Astrocyte of the spinal cord (primary cell): ENCODE results near the gene LATS2.

Experiments used
- DNase-seq: peaks from one replicate; pipeline ENCODE4 v3.0.0; 2011; ENCODE audit warnings: low read depth, low spot score
- H3K4me3 ChIP-seq: 2 replicates; pipeline ENCODE4 v1.5.1; 2011; ENCODE audit warnings: low read depth, mild to moderate bottlenecking, low read length, moderate library complexity
- in situ Hi-C: cut with HindIII; loops from 2 replicates; pipeline ENCODE4 v1.10.0; 2017; ENCODE audit warnings: low sequenced_read_pairs
- TF ChIP-seq, protein P1 (sequence below): IDR thresholded peaks from 2 replicates; pipeline ENCODE4 v1.5.1; 2012; ENCODE audit warnings: low read depth, mild to moderate bottlenecking, low read length, inconsistent platforms

Gene LATS2

DNA sequence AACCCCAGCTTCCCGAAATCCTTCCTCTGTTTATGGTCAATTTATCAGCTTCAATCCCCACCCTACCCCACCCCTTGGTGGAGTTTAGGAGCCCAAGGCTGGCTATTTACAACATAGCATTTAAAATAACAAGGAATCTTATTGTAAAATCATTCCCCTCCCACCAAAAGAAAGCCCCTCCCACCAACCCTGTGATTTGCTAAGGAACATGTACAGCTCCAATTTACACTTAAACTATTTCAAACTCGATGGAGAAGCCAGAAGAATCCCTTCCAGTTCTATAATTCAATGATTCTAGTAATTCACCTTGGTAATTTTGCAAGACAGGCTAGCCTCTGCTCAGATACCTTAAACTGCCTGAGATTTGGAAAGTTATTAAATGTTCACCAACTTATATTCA, 3.0 kb downstream of the LATS2 start:
- in situ Hi-C loops: no loop called here
- no peak overlapping the region for H3K4me3 ChIP-seq
- TF ChIP-seq, protein P1, sequence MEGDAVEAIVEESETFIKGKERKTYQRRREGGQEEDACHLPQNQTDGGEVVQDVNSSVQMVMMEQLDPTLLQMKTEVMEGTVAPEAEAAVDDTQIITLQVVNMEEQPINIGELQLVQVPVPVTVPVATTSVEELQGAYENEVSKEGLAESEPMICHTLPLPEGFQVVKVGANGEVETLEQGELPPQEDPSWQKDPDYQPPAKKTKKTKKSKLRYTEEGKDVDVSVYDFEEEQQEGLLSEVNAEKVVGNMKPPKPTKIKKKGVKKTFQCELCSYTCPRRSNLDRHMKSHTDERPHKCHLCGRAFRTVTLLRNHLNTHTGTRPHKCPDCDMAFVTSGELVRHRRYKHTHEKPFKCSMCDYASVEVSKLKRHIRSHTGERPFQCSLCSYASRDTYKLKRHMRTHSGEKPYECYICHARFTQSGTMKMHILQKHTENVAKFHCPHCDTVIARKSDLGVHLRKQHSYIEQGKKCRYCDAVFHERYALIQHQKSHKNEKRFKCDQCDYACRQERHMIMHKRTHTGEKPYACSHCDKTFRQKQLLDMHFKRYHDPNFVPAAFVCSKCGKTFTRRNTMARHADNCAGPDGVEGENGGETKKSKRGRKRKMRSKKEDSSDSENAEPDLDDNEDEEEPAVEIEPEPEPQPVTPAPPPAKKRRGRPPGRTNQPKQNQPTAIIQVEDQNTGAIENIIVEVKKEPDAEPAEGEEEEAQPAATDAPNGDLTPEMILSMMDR: no peak
- DNase-seq: no peak

DNA sequence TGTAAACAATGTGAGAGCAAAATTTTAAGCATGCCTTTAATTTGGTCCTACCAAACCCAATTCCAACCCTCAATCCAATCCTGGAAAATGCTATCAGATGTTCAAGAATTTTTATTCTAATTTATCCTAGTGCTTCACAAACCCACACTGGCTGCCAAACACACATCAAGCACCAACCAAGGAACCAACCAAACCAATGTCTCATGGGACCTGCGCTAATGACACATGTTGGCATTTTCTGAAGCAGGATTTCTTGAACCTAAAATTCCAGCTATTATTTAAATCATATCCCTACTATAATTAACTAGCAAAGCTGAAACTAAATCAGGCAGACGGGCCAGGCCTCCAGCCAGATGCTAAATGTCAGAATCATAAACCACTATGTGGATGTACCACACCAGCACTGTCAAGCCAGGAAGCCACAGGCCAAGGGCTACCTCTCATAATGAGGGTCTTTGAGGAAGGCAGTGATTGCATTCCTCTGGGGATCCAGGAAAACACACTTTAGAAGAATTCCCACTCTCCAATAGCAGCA, 5.8 kb downstream of the LATS2 start:
- in situ Hi-C loops: no loop called here
- H3K4me3 ChIP-seq: no peak overlapping the region
- TF ChIP-seq, protein P1: no peak
- DNase-seq: no peak

- in situ Hi-C loops: no loop called here
- no peak for DNase-seq
- TF ChIP-seq, protein P1: no peak
- H3K4me3 ChIP-seq: no peak overlapping the region
These were observed 6.4 kb downstream of the LATS2 start for GRCh38 chr13:21055016-21055415.

DNA sequence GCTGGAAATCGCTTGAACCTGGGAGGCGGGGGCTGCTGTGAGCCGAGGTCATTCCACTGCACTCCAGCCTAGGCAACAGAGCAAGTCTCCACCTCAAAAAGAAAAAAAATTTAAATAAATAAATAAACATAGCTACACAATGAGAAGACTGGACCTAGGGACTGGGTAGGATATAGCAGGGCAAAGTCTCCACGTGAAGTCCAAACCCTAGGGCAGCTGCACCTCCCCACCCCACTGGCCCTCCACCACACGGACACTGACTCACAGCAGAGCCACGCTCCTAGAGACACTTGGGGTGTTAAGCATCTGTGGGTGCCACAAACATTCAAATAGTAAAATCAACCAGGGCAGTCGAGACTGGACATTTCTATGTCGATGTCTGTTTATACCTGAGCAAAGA, 7.1 kb downstream of the LATS2 start:
- TF ChIP-seq, protein P1: no peak
- in situ Hi-C loops: no loop called here
- no peak for DNase-seq
- no peak overlapping the region for H3K4me3 ChIP-seq

DNA sequence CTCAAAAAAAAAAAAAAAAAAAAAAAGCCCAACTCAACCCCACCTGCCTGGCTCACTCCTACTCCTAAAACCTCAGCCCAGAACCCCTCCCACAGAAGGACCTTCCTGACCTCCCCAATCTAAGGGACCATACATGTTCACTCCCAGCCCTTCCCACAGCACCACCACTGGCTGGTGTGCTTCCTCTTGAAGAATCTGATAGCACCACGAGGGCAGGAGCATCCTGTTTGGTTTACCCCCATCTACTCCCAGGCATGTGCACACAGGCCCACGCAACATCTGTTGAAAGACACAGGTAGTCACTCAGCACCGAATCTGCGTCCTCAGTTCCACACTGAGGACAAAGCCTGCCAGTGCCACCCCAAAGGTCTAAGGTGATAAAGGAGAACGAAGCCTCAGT, 8.2 kb downstream of the LATS2 start:
- no peak for DNase-seq
- in situ Hi-C loops: no loop called here
- no peak overlapping the region for H3K4me3 ChIP-seq
- TF ChIP-seq, protein P1: no peak

DNA sequence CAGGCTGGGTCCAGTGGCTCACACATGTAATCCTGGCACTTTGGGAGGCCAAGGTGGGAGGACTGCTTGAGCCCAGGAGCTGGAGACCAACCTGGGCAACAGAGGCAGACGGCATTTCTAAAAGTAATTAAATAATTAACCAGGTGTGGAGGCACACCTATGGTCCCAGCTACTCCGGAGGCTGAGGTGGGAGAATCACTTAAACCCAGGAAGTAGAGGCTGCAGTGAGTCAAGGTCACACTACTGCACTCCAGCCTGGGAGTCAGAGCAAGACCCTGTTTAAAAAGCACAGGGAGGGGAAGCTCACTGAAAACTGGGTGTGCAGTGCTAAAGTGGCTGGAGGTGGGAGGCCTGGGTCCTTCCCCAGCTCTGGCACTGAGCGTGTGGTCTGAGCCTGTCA, 9.7 kb downstream of the LATS2 start:
- TF ChIP-seq, protein P1: no peak
- no peak overlapping the region for H3K4me3 ChIP-seq
- in situ Hi-C loops: no loop called here
- no peak for DNase-seq
